NT2/D1 (cell line): Measurements from ENCODE around the gene CNTFR.

ENCODE experiments used
- YY1 ChIP-seq: IDR thresholded peaks from 2 replicates; pipeline ENCODE4 v1.6.1; 2011; ENCODE audit not compliant: insufficient read length, insufficient read depth
- ZNF274 ChIP-seq: IDR thresholded peaks from 2 replicates; pipeline ENCODE4 v1.6.1; 2011; ENCODE audit warnings: mild to moderate bottlenecking, low read depth, low read length

DNA sequence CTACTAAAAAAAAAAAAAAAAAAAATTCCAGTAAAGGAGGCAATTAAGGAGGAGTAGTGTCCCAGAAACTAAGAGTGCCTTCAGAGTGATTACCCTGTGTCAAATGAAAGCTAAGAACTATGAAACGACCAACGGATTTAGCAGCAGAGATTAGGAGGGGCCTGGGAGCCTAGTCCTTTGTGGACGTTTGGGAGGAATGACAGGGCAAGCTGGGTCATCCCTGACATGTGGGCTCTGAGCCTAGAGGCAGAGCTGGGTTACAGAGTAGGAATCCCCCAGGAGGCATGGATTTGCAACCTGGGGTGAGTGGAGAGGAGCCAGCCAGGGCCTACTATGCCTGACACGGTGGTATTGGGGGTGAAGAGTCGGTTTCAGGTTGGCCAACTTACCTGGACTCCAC is 43.6 kb upstream of the CNTFR start:
- TF ChIP-seq ZNF274 (no peak), YY1 (no peak)
